ENCODE data around the gene ADAMTS18. TPM values are rescaled to one million over a fixed set of nuclear protein-coding genes. Genes with fewer than 3 reads are reported as not detected.
"Not testable (repeated sequence)": the region's sequence is repeated elsewhere in the genome, so short reads cannot be mapped to it uniquely, and the experiment has no call there.

Gene ADAMTS18
- total and polyA plus RNA-seq, 5 donors: not detected

DNA sequence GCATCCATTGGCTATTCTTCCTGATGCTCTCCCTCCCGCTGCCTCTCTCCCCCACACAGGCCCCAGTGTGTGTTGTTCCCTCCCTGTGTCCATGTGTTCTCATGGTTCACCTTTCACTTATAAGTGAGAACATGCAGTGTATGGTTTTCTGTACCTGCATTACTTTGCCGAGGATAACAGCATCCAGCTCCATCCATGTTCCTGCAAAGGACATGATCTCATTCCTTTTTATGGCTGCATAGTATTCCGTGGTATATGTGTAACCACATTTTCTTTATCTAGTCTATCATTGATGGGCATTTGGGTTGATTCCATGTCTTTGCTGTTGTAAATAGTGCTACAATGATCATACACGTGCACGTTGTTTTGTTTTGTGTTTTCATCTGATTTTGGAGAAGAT, 192.4 kb downstream of the ADAMTS18 start:
- H3K9me3 ChIP-seq (ENCODE audit: control insufficient read depth, low read length); H3K4me3 ChIP-seq (ENCODE audit: low read length); DNase-seq; H3K27me3 ChIP-seq (ENCODE audit: control insufficient read depth, insufficient read depth); ATAC-seq; H3K27ac ChIP-seq (ENCODE audit: low read length); H3K4me1 ChIP-seq (ENCODE audit: control insufficient read depth, insufficient read depth, low read length): not testable (repeated sequence)
- WGBS: 88% methylated on average over 5 of the region's 5 CpGs
- intact Hi-C loops (cut with DNase I): loop anchor here in 1 of 4 donors (10.0 kb wide), 1 partner anchor 422 kb away; no protein-coding TSS in a partner anchor

- no peak for ATAC-seq
- Histone ChIP-seq H3K4me3 (ENCODE audit: low read length) (no peak overlapping the region), H3K9me3 (ENCODE audit: control insufficient read depth, low read length) (no peaks in the 10 kb centered on the region), H3K4me1 (ENCODE audit: control insufficient read depth, insufficient read depth, low read length) (peaks cover 2% of the 10 kb centered on the region), H3K27ac (ENCODE audit: low read length) (no peak overlapping the region), H3K27me3 (ENCODE audit: control insufficient read depth, insufficient read depth) (no peaks in the 10 kb centered on the region)
- intact Hi-C loops (cut with DNase I): loop anchor here (2.0 to 10.0 kb wide), 4 partner anchors 344 to 426 kb away; no protein-coding TSS in a partner anchor
- no peak for DNase-seq
- whole genome bisulfite sequencing: 78% methylated on average over 5 of the region's 5 CpGs
Measured at GRCh38 chr16:77238593-77238992, 196.2 kb downstream of the ADAMTS18 start.

- intact Hi-C loops (cut with DNase I): loop anchor here in 3 of 4 donors (2.0 to 10.0 kb wide), 5 partner anchors 346 to 429 kb away; no protein-coding TSS in a partner anchor
- ATAC-seq: peak; percentile 97
- H3K4me3 ChIP-seq (ENCODE audit: low read length): peak overlapping the region; percentile 22
- H3K27me3 ChIP-seq (ENCODE audit: control insufficient read depth, insufficient read depth): no peaks in the 10 kb centered on the region
- WGBS: 1% methylated on average over 21 of the region's 21 CpGs
- DNase-seq: peak; percentile 85 to 93 (median 93)
- no peak overlapping the region for H3K27ac ChIP-seq (ENCODE audit: low read length)
- H3K4me1 ChIP-seq (ENCODE audit: control insufficient read depth, insufficient read depth, low read length): peaks cover 2% of the 10 kb centered on the region
- no peaks in the 10 kb centered on the region for H3K9me3 ChIP-seq (ENCODE audit: control insufficient read depth, low read length)
Measured at GRCh38 chr16:77236063-77236511, 198.7 kb downstream of the ADAMTS18 start.

DNA sequence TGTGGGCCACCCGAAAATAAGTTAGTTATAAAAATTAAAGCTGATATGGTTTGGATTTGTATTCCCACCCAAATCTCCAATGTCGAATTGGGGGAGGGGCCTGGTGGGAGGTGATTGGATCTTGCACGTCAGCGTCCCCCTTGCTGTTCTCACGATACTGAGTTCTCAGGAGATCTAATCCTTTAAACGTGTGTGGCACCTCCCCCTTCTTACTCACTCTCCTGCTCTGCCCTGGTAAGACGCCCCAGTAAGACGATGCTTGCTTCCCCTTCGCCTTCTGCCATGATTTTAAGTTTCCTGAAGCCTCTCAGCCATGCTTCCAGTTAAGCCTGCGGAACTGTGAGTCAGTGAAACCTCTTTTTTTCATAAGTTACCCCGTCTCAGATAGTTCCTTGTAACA, 200.2 kb downstream of the ADAMTS18 start:
- no peak overlapping the region for H3K4me3 ChIP-seq (ENCODE audit: low read length)
- ATAC-seq: no peak
- WGBS: 40% methylated on average over 11 of the region's 11 CpGs

DNA sequence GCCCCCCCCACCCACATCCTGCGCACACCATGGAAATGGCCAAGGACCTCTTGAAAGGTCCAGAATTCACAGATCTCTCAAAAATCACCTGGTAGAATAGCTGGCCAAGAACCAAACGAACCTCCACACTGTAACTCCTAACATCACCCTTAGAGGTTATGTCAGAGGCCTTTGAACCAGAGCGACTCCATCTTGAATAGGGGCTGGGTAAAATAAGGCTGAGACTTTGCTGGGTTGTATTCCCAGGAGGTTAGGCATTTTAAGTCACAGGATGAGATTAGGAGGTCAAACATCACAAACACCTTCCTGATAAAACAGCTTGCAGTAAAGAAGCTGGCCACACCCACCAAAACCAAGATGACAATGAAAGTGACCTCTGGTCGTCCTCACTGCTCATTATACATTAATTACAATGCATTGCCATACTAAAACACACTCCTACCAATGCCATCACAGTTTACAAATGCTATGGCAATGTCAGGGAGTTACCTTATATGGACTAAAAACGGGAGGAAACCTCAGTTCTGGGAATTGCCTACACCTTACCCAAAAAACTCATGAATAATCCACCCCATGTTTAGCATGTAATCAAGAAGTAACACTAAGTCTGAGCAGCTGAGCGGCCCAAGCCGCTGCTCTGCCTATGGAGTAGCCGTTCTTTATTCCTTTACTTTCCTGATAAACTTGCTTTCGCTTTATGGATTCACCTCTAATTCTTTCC, 200.9 kb downstream of the ADAMTS18 start:
- Histone ChIP-seq H3K27me3 (ENCODE audit: control insufficient read depth, insufficient read depth) (no peaks in the 10 kb centered on the region), H3K27ac (ENCODE audit: low read length) (no peak overlapping the region), H3K9me3 (ENCODE audit: control insufficient read depth, low read length) (no peaks in the 10 kb centered on the region), H3K4me3 (ENCODE audit: low read length) (no peak overlapping the region), H3K4me1 (ENCODE audit: control insufficient read depth, insufficient read depth, low read length) (peaks cover 2% of the 10 kb centered on the region)
- DNase-seq (no peak), ATAC-seq (no peak)
- WGBS: 73% methylated on average over 9 of the region's 9 CpGs
- intact Hi-C loops (cut with DNase I): loop anchor here in 1 of 4 donors (10.0 kb wide), 1 partner anchor 431 kb away; no protein-coding TSS in a partner anchor

More for the DNA sequence above, 200.2 kb downstream of the ADAMTS18 start:
- Histone ChIP-seq H3K4me1 (ENCODE audit: control insufficient read depth, insufficient read depth, low read length) (peaks cover 2% of the 10 kb centered on the region), H3K27me3 (ENCODE audit: control insufficient read depth, insufficient read depth) (no peaks in the 10 kb centered on the region), H3K27ac (ENCODE audit: low read length) (no peak overlapping the region), H3K9me3 (ENCODE audit: control insufficient read depth, low read length) (no peaks in the 10 kb centered on the region)
- intact Hi-C loops (cut with DNase I): loop anchor here in 3 of 4 donors (5.0 to 10.0 kb wide), 3 partner anchors 348 to 430 kb away; no protein-coding TSS in a partner anchor
- no peak for DNase-seq

Other genes starting within 250 kb of the ADAMTS18 start
- gene MON1B, start 243.8 kb downstream of the ADAMTS18 start, total RNA-seq: 10 to 100 TPM; 20.2 to 25.2 (median 23.2) TPM
- gene MON1B, start 243.8 kb downstream of the ADAMTS18 start, polyA plus RNA-seq: 9.1 TPM
- gene SYCE1L, start 235.6 kb downstream of the ADAMTS18 start, total RNA-seq: 1 to 10 TPM; 2.2 to 4.5 (median 3.4) TPM
- 0.70 TPM for gene SYCE1L, start 235.6 kb downstream of the ADAMTS18 start, polyA plus RNA-seq

Measured in right cardiac atrium (tissue), 5 donors.